ENCODE data around the gene UCN3. TPM values are rescaled to one million over a fixed set of nuclear protein-coding genes. Genes with fewer than 3 reads are reported as not detected.

UCN3 gene
- total and polyA plus RNA-seq, 9 of the 15 experiments (the other 6 are each of a cell fraction or from before 2014, with no cell fraction given) = not detected

DNA sequence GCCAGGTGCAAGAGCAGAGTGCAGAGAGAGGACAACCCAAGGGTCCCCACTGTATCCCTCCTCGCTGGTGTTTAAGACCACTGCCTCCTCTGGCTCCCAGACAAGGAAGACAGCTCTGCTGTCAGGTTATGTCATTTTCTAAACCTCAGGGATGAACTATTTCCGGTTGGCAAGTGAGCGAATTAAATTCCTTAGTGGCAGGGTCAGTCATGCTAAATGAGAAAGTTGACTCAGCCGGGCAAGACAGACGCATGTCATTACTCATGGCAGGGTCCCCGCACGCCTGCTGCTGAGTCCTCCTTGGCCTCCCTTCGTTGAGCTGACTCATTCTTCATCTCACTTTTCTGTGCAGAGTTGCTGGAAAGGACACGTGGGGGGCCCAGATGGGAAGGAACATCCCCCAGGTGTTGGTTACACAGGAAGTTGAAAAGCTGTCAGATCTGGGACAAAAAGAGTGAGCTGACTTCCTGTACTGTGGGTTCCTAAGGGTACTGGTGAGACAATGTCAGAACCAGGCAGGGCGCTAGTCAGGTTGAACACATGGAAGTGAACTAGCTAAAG, 47.1 kb upstream of the UCN3 start (continued):
- TF ChIP-seq, protein P1, sequence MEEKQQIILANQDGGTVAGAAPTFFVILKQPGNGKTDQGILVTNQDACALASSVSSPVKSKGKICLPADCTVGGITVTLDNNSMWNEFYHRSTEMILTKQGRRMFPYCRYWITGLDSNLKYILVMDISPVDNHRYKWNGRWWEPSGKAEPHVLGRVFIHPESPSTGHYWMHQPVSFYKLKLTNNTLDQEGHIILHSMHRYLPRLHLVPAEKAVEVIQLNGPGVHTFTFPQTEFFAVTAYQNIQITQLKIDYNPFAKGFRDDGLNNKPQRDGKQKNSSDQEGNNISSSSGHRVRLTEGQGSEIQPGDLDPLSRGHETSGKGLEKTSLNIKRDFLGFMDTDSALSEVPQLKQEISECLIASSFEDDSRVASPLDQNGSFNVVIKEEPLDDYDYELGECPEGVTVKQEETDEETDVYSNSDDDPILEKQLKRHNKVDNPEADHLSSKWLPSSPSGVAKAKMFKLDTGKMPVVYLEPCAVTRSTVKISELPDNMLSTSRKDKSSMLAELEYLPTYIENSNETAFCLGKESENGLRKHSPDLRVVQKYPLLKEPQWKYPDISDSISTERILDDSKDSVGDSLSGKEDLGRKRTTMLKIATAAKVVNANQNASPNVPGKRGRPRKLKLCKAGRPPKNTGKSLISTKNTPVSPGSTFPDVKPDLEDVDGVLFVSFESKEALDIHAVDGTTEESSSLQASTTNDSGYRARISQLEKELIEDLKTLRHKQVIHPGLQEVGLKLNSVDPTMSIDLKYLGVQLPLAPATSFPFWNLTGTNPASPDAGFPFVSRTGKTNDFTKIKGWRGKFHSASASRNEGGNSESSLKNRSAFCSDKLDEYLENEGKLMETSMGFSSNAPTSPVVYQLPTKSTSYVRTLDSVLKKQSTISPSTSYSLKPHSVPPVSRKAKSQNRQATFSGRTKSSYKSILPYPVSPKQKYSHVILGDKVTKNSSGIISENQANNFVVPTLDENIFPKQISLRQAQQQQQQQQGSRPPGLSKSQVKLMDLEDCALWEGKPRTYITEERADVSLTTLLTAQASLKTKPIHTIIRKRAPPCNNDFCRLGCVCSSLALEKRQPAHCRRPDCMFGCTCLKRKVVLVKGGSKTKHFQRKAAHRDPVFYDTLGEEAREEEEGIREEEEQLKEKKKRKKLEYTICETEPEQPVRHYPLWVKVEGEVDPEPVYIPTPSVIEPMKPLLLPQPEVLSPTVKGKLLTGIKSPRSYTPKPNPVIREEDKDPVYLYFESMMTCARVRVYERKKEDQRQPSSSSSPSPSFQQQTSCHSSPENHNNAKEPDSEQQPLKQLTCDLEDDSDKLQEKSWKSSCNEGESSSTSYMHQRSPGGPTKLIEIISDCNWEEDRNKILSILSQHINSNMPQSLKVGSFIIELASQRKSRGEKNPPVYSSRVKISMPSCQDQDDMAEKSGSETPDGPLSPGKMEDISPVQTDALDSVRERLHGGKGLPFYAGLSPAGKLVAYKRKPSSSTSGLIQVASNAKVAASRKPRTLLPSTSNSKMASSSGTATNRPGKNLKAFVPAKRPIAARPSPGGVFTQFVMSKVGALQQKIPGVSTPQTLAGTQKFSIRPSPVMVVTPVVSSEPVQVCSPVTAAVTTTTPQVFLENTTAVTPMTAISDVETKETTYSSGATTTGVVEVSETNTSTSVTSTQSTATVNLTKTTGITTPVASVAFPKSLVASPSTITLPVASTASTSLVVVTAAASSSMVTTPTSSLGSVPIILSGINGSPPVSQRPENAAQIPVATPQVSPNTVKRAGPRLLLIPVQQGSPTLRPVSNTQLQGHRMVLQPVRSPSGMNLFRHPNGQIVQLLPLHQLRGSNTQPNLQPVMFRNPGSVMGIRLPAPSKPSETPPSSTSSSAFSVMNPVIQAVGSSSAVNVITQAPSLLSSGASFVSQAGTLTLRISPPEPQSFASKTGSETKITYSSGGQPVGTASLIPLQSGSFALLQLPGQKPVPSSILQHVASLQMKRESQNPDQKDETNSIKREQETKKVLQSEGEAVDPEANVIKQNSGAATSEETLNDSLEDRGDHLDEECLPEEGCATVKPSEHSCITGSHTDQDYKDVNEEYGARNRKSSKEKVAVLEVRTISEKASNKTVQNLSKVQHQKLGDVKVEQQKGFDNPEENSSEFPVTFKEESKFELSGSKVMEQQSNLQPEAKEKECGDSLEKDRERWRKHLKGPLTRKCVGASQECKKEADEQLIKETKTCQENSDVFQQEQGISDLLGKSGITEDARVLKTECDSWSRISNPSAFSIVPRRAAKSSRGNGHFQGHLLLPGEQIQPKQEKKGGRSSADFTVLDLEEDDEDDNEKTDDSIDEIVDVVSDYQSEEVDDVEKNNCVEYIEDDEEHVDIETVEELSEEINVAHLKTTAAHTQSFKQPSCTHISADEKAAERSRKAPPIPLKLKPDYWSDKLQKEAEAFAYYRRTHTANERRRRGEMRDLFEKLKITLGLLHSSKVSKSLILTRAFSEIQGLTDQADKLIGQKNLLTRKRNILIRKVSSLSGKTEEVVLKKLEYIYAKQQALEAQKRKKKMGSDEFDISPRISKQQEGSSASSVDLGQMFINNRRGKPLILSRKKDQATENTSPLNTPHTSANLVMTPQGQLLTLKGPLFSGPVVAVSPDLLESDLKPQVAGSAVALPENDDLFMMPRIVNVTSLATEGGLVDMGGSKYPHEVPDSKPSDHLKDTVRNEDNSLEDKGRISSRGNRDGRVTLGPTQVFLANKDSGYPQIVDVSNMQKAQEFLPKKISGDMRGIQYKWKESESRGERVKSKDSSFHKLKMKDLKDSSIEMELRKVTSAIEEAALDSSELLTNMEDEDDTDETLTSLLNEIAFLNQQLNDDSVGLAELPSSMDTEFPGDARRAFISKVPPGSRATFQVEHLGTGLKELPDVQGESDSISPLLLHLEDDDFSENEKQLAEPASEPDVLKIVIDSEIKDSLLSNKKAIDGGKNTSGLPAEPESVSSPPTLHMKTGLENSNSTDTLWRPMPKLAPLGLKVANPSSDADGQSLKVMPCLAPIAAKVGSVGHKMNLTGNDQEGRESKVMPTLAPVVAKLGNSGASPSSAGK (IDR thresholded peaks at IDR 0.05) = peak; percentile 77
- TF ChIP-seq, protein P2, sequence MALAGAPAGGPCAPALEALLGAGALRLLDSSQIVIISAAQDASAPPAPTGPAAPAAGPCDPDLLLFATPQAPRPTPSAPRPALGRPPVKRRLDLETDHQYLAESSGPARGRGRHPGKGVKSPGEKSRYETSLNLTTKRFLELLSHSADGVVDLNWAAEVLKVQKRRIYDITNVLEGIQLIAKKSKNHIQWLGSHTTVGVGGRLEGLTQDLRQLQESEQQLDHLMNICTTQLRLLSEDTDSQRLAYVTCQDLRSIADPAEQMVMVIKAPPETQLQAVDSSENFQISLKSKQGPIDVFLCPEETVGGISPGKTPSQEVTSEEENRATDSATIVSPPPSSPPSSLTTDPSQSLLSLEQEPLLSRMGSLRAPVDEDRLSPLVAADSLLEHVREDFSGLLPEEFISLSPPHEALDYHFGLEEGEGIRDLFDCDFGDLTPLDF (CRISPR knock-in tag; IDR thresholded peaks at IDR 0.05) = no peak
- no peak for TF ChIP-seq CCNT2 (IDR thresholded peaks at IDR 0.05; ENCODE audit: borderline replicate concordance, extremely low read depth, insufficient read length, low read depth, low read length)
- TF ChIP-seq ZNF23 (CRISPR knock-in tag; IDR thresholded peaks at IDR 0.05) = no peak
- TF ChIP-seq CREM (IDR thresholded peaks at IDR 0.05; ENCODE audit: low read depth) = peak; percentile 17; the same call in 1 of the 2 replicates
